Measurements from ENCODE around the gene DIO3. TPM values are rescaled to one million over a fixed set of nuclear protein-coding genes. Genes with fewer than 3 reads are reported as not detected.
"Not testable (repeated sequence)": the region's sequence is repeated elsewhere in the genome, so short reads cannot be mapped to it uniquely, and the experiment has no call there.

DIO3 gene
- total and polyA plus RNA-seq, 2 donors from 2014 or later: 0.17 to 0.94 TPM

DNA sequence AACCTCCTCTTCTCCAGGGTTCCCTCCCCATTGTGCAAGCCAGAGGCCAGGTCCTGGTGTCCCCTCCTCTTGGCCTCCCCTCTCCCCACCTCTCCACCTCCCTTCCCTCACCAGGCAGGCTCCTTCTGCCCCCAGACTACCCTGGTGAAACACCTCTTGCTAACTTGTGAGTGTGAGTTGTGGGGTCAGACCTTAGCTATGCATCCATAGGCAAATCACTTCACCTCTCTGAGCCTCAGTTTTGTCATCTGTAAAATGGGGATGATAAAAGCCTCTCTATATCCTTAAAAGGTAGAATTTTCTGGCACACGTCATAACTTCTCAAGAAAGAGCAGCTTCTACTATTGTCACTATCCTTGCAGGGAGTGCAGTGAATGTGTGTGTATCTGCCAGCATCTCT is 7.9 kb upstream of the DIO3 start:
- Histone ChIP-seq H3K27ac (ENCODE audit: low read depth in 2 of 2, low read length in 2 of 2) (no peak overlapping the region), H3K4me3 (ENCODE audit: low read length in 3 of 3) (no peak overlapping the region), H3K36me3 (ENCODE audit: control insufficient read depth in 2 of 3, insufficient read depth in 3 of 3, low read length in 3 of 3) (no peaks in the 10 kb centered on the region), H3K4me1 (ENCODE audit: control insufficient read depth in 2 of 3, insufficient read depth in 2 of 3, low read depth in 1 of 3, low read length in 3 of 3) (no peaks in the 10 kb centered on the region), H3K27me3 (ENCODE audit: control insufficient read depth, insufficient read depth, low read length) (peaks cover 4% of the 10 kb centered on the region), H3K9me3 (ENCODE audit: control insufficient read depth in 2 of 3, insufficient read depth in 1 of 3, low read length in 3 of 3) (peaks cover 0 to 1% (median 0%) of the 10 kb centered on the region in 3 donors), H3K9ac (ENCODE audit: low read length in 3 of 3) (no peak overlapping the region)
- no peak for FAIRE-seq
- DNase-seq: no peak
- intact Hi-C loops (cut with DNase I): no loop called here
- TF ChIP-seq, protein P1, sequence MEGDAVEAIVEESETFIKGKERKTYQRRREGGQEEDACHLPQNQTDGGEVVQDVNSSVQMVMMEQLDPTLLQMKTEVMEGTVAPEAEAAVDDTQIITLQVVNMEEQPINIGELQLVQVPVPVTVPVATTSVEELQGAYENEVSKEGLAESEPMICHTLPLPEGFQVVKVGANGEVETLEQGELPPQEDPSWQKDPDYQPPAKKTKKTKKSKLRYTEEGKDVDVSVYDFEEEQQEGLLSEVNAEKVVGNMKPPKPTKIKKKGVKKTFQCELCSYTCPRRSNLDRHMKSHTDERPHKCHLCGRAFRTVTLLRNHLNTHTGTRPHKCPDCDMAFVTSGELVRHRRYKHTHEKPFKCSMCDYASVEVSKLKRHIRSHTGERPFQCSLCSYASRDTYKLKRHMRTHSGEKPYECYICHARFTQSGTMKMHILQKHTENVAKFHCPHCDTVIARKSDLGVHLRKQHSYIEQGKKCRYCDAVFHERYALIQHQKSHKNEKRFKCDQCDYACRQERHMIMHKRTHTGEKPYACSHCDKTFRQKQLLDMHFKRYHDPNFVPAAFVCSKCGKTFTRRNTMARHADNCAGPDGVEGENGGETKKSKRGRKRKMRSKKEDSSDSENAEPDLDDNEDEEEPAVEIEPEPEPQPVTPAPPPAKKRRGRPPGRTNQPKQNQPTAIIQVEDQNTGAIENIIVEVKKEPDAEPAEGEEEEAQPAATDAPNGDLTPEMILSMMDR (IDR thresholded peaks at IDR 0.05; ENCODE audit: borderline replicate concordance, extremely low read depth, insufficient read depth): no peak

DNA sequence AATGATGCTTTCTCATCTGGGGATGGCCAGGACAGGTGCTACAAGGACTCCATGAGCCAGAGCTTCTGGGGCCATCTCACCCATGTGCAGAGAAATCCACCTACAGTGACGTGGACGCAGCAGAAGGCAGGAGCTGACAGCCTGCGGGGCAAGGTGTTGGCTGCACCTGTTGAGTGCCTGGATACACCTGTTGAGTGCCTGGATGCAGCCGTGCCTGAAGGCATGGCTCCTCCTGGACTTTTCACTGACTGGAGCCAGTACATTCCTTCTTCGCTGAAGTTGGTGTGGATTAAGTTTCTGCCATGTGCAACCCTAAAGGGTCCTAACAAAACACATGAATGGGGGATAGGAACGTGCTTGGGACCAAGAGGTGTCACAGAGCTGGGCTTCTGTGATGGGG is 7.4 kb upstream of the DIO3 start:
- Histone ChIP-seq H3K27me3 (ENCODE audit: control insufficient read depth, insufficient read depth, low read length) (peaks cover 7% of the 10 kb centered on the region), H3K36me3 (ENCODE audit: control insufficient read depth in 2 of 3, insufficient read depth in 3 of 3, low read length in 3 of 3) (no peaks in the 10 kb centered on the region), H3K4me3 (ENCODE audit: low read length in 3 of 3) (no peak overlapping the region), H3K4me1 (ENCODE audit: control insufficient read depth in 2 of 3, insufficient read depth in 2 of 3, low read depth in 1 of 3, low read length in 3 of 3) (no peaks in the 10 kb centered on the region), H3K9ac (ENCODE audit: low read length in 3 of 3) (no peak overlapping the region), H3K27ac (ENCODE audit: low read depth in 2 of 2, low read length in 2 of 2) (no peak overlapping the region), H3K9me3 (ENCODE audit: control insufficient read depth in 2 of 3, insufficient read depth in 1 of 3, low read length in 3 of 3) (peaks cover 0 to 1% (median 0%) of the 10 kb centered on the region in 3 donors)
- FAIRE-seq (no peak), DNase-seq (no peak)
- TF ChIP-seq, protein P1 (IDR thresholded peaks at IDR 0.05; ENCODE audit: borderline replicate concordance, extremely low read depth, insufficient read depth): no peak
- intact Hi-C loops (cut with DNase I): no loop called here

DNA sequence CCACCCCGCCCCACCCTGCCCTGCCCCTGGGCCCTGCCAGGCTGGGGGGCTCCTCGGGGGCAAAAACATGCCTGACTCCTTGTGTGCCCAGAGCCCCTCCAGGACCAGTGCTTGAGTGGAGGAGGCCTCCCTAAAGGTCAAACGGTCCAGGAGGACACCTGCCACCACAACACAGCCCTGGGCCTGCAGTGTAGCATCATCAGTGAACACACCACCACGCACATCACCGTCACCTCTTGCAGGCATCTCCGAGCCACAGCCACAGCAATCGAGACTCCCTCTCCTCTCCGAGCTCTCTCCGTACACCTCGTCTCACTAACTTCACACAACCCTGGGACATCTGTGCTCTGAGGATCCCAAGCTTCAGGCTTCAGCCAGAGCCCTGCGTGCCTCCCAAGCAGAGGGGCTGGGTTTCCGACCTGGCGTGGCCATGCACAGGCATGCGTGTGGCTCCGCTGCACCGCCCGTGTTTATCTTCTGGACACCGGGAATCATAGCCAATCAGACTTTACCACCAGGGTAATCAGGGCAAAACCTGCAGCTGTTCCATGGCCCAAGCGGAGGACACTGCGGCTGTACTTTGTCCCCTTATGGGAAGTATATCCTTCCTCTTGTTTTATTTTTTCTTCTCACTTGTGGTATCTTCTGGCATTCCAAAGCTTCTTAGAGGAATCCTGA is 6.2 kb upstream of the DIO3 start:
- Histone ChIP-seq H3K36me3 (ENCODE audit: control insufficient read depth in 2 of 3, insufficient read depth in 3 of 3, low read length in 3 of 3) (no peaks in the 10 kb centered on the region), H3K27ac (ENCODE audit: low read depth in 2 of 2, low read length in 2 of 2) (no peak overlapping the region), H3K9me3 (ENCODE audit: control insufficient read depth in 2 of 3, insufficient read depth in 1 of 3, low read length in 3 of 3) (peaks cover 0 to 1% (median 0%) of the 10 kb centered on the region in 3 donors), H3K9ac (ENCODE audit: low read length in 3 of 3) (no peak overlapping the region), H3K4me1 (ENCODE audit: control insufficient read depth in 2 of 3, insufficient read depth in 2 of 3, low read depth in 1 of 3, low read length in 3 of 3) (no peaks in the 10 kb centered on the region), H3K4me3 (ENCODE audit: low read length in 3 of 3) (no peak overlapping the region), H3K27me3 (ENCODE audit: control insufficient read depth, insufficient read depth, low read length) (peaks cover 13% of the 10 kb centered on the region)
- TF ChIP-seq, protein P1 (IDR thresholded peaks at IDR 0.05; ENCODE audit: borderline replicate concordance, extremely low read depth, insufficient read depth): no peak
- DNase-seq (peak in 3 of 5 donors; percentile 10 to 53 (median 22)), FAIRE-seq (no peak)
- intact Hi-C loops (cut with DNase I): no loop called here

DNA sequence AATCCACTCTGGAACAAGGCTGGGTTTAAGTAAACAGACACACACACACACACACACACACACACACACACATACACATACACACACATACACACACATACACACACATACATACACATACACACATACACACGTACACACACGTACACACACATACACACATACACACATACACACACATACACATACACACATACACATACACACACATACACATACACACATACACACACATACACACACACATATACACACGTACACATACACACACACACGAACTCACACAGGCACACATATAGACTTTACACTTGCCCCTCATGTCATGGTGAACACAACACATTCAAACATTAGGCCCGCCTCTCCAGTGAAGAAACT is 5.6 kb upstream of the DIO3 start:
- H3K4me3 ChIP-seq (ENCODE audit: low read length in 3 of 3); H3K9me3 ChIP-seq (ENCODE audit: control insufficient read depth in 2 of 3, insufficient read depth in 1 of 3, low read length in 3 of 3); H3K4me1 ChIP-seq (ENCODE audit: control insufficient read depth in 2 of 3, insufficient read depth in 2 of 3, low read depth in 1 of 3, low read length in 3 of 3); H3K36me3 ChIP-seq (ENCODE audit: control insufficient read depth in 2 of 3, insufficient read depth in 3 of 3, low read length in 3 of 3); H3K27ac ChIP-seq (ENCODE audit: low read depth in 2 of 2, low read length in 2 of 2); intact Hi-C loops (cut with DNase I); H3K9ac ChIP-seq (ENCODE audit: low read length in 3 of 3); DNase-seq; FAIRE-seq: not testable (repeated sequence)
- peaks cover 13% of the 10 kb centered on the region for H3K27me3 ChIP-seq (ENCODE audit: control insufficient read depth, insufficient read depth, low read length)
